GM12892 (cell line): ENCODE data around the gene SIPA1L3.

ENCODE experiments used
- POLR2A ChIP-seq: IDR thresholded peaks from 2 replicates; pipeline ENCODE4 v1.6.1; 2011; ENCODE audit warnings: low read depth, low read length, control low read depth
- TAF1 ChIP-seq: IDR thresholded peaks from 2 replicates; pipeline ENCODE4 v1.6.1; 2011; ENCODE audit warnings: low read depth, mild to moderate bottlenecking, control low read depth, low read length, borderline replicate concordance

GRCh38 chr19:38130399-38130798, 223.4 kb downstream of the SIPA1L3 start:
- TF ChIP-seq POLR2A = no peak
- no peak for TF ChIP-seq TAF1
